ENCODE results near the gene KRTAP4-4.

Gene KRTAP4-4

DNA sequence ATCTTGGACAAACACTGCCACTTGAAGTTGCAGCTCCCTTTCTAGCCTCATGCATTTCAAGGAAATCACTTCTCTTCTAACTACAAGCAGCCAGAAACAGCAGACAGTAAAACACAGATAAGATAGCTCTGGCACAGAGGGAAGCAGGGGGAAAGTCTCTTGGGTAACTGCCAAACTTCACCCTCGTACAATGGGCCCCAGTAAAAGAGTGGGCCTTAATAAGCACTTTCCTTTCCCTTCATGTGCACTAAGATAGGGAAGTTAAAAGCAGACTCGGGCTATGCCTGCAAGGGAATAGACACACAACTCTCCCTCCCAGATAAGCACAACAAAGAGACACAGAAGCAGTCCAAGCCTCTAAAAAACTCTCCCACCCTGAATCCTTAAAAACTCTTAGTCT lies 6.7 kb downstream of the KRTAP4-4 start:
- no peaks in the 10 kb centered on the region for H3K27me3 ChIP-seq (ENCODE audit: insufficient read depth, low read length, poor library complexity, severe bottlenecking)
- no peak overlapping the region for H3K4me2 ChIP-seq (ENCODE audit: low read depth, low read length, poor library complexity, severe bottlenecking)
- no peaks in the 10 kb centered on the region for H3K79me2 ChIP-seq (ENCODE audit: insufficient read depth, low read length)
- H3K9me2 ChIP-seq (replicated peaks; ENCODE audit: low read depth, low read length): no peaks in the 10 kb centered on the region
- no peak overlapping the region for H3K4me3 ChIP-seq (ENCODE audit: low read length, poor library complexity, severe bottlenecking)
- no peaks in the 10 kb centered on the region for H3K36me3 ChIP-seq (ENCODE audit: insufficient read depth, low read length)
- H4K20me1 ChIP-seq (ENCODE audit: insufficient read depth, low read length, poor library complexity, severe bottlenecking): no peaks in the 10 kb centered on the region
- H3K9ac ChIP-seq (ENCODE audit: low read depth, low read length, poor library complexity, severe bottlenecking): no peak overlapping the region
- no peaks in the 10 kb centered on the region for H3K4me1 ChIP-seq (ENCODE audit: insufficient read depth, low read length, poor library complexity, severe bottlenecking)
- no peak for TF ChIP-seq EZH2phosphoT487 (IDR thresholded peaks at IDR 0.05; ENCODE audit: borderline replicate concordance)
- TF ChIP-seq, protein P1, sequence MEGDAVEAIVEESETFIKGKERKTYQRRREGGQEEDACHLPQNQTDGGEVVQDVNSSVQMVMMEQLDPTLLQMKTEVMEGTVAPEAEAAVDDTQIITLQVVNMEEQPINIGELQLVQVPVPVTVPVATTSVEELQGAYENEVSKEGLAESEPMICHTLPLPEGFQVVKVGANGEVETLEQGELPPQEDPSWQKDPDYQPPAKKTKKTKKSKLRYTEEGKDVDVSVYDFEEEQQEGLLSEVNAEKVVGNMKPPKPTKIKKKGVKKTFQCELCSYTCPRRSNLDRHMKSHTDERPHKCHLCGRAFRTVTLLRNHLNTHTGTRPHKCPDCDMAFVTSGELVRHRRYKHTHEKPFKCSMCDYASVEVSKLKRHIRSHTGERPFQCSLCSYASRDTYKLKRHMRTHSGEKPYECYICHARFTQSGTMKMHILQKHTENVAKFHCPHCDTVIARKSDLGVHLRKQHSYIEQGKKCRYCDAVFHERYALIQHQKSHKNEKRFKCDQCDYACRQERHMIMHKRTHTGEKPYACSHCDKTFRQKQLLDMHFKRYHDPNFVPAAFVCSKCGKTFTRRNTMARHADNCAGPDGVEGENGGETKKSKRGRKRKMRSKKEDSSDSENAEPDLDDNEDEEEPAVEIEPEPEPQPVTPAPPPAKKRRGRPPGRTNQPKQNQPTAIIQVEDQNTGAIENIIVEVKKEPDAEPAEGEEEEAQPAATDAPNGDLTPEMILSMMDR (conservative IDR thresholded peaks at IDR 0.05; ENCODE audit: low read length): no peak
- no peaks in the 10 kb centered on the region for H3F3A ChIP-seq (ENCODE audit: low read depth)
- H3K9me3 ChIP-seq (ENCODE audit: insufficient read depth, low read depth, low read length): no peaks in the 10 kb centered on the region
- no peak overlapping the region for H2AFZ ChIP-seq (ENCODE audit: low read length)

DNA sequence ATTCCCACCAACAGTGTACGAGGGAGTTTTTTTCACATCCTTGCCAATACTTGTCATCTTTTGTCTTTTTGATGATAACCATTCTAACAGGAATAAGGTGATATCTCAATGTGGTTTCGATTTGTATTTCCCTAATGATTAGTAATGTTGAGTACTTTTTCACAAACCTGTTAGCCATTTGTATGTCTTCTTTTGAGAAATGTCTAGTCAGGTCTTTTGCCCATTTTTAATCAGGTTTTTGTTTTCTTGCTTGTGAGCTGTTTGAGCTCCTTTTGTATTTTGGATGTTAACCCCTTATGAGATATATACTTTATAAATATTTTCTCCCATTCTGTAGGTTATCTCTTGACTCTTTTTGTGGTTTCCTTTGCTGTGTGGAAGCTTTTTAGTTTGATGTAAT lies 9.0 kb downstream of the KRTAP4-4 start:
- H3K9ac ChIP-seq (ENCODE audit: low read depth, low read length, poor library complexity, severe bottlenecking): no peak overlapping the region
- H4K20me1 ChIP-seq (ENCODE audit: insufficient read depth, low read length, poor library complexity, severe bottlenecking): no peaks in the 10 kb centered on the region
- H3F3A ChIP-seq (ENCODE audit: low read depth): no peaks in the 10 kb centered on the region
- no peaks in the 10 kb centered on the region for H3K9me3 ChIP-seq (ENCODE audit: insufficient read depth, low read depth, low read length)
- H3K27me3 ChIP-seq (ENCODE audit: insufficient read depth, low read length, poor library complexity, severe bottlenecking): no peaks in the 10 kb centered on the region
- H3K79me2 ChIP-seq (ENCODE audit: insufficient read depth, low read length): no peaks in the 10 kb centered on the region
- no peaks in the 10 kb centered on the region for H3K9me2 ChIP-seq (replicated peaks; ENCODE audit: low read depth, low read length)
- peaks cover 4% of the 10 kb centered on the region for H3K4me1 ChIP-seq (ENCODE audit: insufficient read depth, low read length, poor library complexity, severe bottlenecking)
- TF ChIP-seq, protein P1 (conservative IDR thresholded peaks at IDR 0.05; ENCODE audit: low read length): no peak
- TF ChIP-seq EZH2phosphoT487 (IDR thresholded peaks at IDR 0.05; ENCODE audit: borderline replicate concordance): no peak
- H3K4me3 ChIP-seq (ENCODE audit: low read length, poor library complexity, severe bottlenecking): no peak overlapping the region
- H2AFZ ChIP-seq (ENCODE audit: low read length): no peak overlapping the region
- no peak overlapping the region for H3K4me2 ChIP-seq (ENCODE audit: low read depth, low read length, poor library complexity, severe bottlenecking)
- no peaks in the 10 kb centered on the region for H3K36me3 ChIP-seq (ENCODE audit: insufficient read depth, low read length)

DNA sequence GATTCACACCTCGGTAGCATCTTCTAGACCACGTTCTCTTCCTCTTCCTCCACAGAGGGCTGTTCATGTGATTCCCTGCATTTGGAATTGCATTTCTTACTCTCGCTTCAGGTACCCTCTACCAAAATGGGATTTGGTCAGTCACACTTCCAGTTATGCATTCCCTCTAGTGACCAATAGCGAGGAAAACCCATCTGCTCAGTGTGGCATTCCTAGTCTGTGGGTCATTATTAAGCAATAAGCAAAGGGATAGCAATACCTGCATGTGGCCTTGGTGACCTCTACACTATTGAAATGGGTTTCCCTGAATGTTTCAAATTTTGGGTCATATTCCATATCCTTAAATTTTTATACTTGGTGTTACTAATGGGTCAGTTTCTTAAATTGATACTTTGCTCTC lies 10.5 kb downstream of the KRTAP4-4 start:
- no peaks in the 10 kb centered on the region for H3K27me3 ChIP-seq (ENCODE audit: insufficient read depth, low read length, poor library complexity, severe bottlenecking)
- no peaks in the 10 kb centered on the region for H3K79me2 ChIP-seq (ENCODE audit: insufficient read depth, low read length)
- H3K9me3 ChIP-seq (ENCODE audit: insufficient read depth, low read depth, low read length): no peaks in the 10 kb centered on the region
- peaks cover 4% of the 10 kb centered on the region for H3K4me1 ChIP-seq (ENCODE audit: insufficient read depth, low read length, poor library complexity, severe bottlenecking)
- H3F3A ChIP-seq (ENCODE audit: low read depth): no peaks in the 10 kb centered on the region
- H3K9ac ChIP-seq (ENCODE audit: low read depth, low read length, poor library complexity, severe bottlenecking): no peak overlapping the region
- H4K20me1 ChIP-seq (ENCODE audit: insufficient read depth, low read length, poor library complexity, severe bottlenecking): no peaks in the 10 kb centered on the region
- TF ChIP-seq, protein P1 (conservative IDR thresholded peaks at IDR 0.05; ENCODE audit: low read length): no peak
- no peak for TF ChIP-seq EZH2phosphoT487 (IDR thresholded peaks at IDR 0.05; ENCODE audit: borderline replicate concordance)
- H3K4me2 ChIP-seq (ENCODE audit: low read depth, low read length, poor library complexity, severe bottlenecking): no peak overlapping the region
- no peak overlapping the region for H3K4me3 ChIP-seq (ENCODE audit: low read length, poor library complexity, severe bottlenecking)
- H3K36me3 ChIP-seq (ENCODE audit: insufficient read depth, low read length): no peaks in the 10 kb centered on the region
- H3K9me2 ChIP-seq (replicated peaks; ENCODE audit: low read depth, low read length): no peaks in the 10 kb centered on the region
- H2AFZ ChIP-seq (ENCODE audit: low read length): no peak overlapping the region

Data from Loucy (cell line).